Activated T-cell treated with anti-CD3 and anti-CD28 coated beads for 24 hours (primary cell): Measurements from ENCODE around the gene NR5A2.

ENCODE experiments used
- DNase-seq: peaks from one replicate; pipeline ENCODE4 v3.0.0-alpha.2; 2020; ENCODE audit warnings: low read depth

Gene NR5A2

GRCh38 chr1:200073286-200073637 lies 45.8 kb downstream of the NR5A2 start:
- DNase-seq, result no peak

DNA sequence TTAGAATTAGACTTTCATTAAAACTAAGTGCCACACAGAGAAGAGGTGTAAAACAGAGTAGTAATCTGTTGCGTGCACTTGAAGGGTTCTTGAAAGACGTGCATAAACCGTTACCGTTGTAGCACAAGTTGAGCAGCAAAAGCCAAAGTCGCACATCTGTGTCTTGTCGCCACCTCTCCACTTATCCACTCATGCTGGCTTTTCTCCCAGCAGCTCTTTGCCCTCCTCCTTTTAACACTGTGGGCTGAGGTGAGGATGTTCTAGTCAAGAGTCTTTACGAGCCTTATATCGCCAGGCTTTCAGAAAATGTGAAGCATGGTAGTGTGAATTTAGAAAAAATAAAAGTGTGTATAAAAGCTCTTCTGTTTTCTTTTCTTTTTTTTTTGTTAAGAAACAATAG lies 48.0 kb downstream of the NR5A2 start:
- no peak for DNase-seq

- no peak for DNase-seq
Observed at GRCh38 chr1:200075938-200076546, 48.5 kb downstream of the NR5A2 start.

DNA sequence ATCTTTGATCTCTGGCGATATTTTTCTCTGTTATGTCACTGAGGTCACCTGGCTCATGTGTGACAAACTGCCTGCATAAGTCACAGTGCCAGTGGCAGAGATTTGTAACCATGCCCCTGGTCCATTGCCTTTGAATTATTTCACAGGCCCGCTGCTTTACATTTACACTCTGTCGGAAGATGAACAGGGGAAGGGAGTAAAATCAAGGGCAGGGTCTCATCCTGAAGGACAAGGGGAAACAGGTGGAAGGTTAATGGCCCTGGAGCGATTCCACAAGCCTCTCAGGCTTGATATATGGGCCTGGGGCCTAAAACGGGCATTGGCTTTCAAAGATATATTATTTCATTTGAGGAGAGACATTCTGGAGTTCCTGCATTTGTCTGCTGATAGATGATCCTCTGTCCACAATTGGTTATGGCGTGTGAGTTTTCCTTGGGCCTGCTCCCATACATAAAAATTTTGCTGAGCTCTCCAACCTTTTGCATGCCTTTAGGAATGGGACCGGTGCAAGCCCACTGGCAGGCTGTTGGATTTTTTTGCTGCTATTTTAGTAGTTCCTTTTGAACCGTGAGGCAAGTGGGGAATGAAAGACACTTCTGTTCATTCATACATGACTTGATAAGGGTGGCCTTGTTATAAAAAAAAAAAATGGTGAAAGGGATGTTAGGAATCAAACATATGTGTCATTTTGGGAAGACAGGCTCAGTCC lies 51.9 kb downstream of the NR5A2 start:
- no peak for DNase-seq

GRCh38 chr1:200081151-200081968 lies 53.9 kb downstream of the NR5A2 start:
- no peak for DNase-seq

DNA sequence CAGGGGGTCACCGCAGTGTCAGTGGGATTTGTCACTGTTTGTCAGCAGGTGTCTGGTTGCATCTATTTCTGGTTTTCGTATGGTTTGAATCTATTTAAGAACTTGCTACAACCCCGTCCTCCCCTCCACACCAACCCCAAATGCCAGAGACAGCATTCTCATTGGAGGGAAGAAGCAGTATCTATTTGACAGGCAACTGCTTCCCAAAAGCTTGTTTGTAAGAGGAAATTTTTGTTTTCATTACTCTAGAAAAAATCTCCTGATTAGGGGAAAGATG lies 54.4 kb downstream of the NR5A2 start:
- DNase-seq, result no peak

GRCh38 chr1:200082329-200082728 lies 54.8 kb downstream of the NR5A2 start:
- DNase-seq, result no peak

DNA sequence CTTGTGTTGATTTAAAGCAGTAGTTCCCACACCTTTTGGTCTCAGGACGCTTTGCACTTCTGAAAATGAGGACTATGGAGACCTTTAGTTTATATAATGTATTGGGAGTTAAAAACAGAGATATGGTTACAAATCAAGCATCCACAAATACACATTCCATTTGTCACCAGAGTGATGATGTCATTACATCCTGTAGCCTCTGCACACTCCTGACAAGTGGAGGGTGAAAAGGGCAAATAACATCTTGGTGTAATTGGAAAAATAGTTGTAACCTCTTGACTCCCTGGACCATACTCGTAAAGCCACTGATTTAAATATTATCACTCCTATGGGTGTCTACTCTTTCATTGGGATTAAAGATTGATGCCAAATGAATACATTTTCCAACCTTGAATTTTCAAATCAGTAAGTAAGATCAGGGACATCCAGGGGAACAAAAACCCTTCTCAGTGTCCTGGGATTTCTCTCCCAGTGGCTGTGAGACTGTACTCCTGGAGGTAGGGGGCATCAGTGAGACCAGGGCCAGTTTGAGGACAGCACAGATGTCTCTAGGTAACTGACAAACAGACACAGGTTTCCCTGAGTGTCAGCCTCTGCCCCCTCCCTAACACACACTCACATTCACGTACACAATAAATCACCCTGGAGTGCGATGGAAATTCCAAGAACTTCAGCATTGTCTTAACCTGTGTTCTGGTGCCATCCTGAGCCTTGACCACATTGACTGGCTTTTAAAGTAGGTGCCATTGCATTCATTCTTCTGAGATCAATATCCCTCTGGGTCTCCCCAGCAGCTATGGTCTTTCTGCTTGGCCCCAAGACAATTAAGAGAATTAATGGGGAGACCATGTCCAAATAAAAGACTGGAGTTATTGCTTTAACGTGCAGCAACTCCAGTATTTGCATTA lies 63.0 kb downstream of the NR5A2 start:
- no peak for DNase-seq

DNA sequence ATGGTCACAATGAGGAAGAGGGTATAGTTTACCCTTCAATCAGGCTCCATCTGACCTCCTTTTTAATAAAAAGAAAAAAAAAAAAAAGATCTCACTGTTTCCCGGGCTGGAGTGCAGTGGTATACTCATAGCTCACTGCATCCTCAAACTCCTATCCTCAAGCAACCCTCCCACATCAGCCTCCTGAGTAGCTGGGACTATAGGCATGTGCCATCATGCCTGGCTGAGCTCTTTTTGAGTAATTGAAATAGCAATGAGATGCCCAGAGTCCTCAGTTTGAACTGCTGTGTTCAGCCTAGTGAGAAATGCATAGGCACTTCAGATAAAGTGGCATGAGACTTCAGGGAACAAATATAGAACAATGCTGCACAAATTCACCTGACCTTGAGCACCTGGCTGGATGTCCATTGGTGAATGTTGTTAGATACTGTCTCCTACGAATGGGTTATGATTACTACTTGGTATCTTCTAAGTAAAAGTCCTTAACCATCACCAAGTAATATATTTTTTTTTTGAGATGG lies 67.6 kb downstream of the NR5A2 start:
- DNase-seq, result no peak

DNA sequence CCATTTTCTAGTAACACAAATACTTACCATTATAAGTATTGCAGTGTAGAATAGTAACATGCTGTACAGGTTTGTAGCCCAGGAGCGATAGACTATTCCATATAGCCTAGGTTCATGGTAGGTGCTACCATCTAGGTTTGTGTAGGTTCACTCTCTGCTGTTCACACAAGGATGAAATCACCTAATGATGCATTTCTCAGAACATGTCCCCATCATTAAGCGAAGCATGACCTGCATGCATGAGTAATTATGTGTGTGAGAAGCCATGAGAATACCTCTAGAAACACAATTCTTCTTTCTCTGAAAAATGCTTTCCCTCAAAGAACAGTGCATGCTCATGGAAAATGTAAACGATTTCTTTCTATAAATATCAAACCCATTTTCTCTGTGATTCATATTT lies 69.3 kb downstream of the NR5A2 start:
- no peak for DNase-seq

GRCh38 chr1:200099040-200099439 lies 71.5 kb downstream of the NR5A2 start:
- no peak for DNase-seq

GRCh38 chr1:200103966-200104583 lies 76.6 kb downstream of the NR5A2 start:
- DNase-seq, result no peak

- no peak for DNase-seq
Observed at GRCh38 chr1:200107004-200107470, 79.5 kb downstream of the NR5A2 start.

- no peak for DNase-seq
Observed at GRCh38 chr1:200108659-200109058, 81.1 kb downstream of the NR5A2 start.

- DNase-seq, result no peak
Observed at GRCh38 chr1:200112290-200112689, 84.8 kb downstream of the NR5A2 start.

- no peak for DNase-seq
Observed at GRCh38 chr1:200115532-200115931, 88.0 kb downstream of the NR5A2 start.

DNA sequence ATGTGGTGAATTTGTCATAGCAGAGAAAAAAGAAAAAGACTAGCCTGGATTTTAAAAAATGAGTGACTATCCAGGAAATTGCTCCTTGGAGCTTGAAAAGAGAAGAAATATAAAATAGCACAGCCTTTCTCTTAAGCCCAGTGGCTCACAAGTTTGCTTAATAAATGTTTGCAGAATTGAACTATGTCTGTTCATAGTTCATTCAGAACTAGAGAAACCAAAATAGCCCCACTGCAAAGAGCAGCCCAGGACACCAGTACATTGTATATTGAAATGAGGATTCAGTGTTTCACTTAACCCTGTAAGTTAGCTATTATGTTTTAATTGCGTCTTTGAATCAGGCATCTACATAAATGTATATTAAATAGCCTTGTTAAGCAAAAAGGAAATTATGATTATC lies 88.8 kb downstream of the NR5A2 start:
- DNase-seq, result no peak

- DNase-seq, result no peak
Observed at GRCh38 chr1:200118779-200119505, 91.4 kb downstream of the NR5A2 start.

DNA sequence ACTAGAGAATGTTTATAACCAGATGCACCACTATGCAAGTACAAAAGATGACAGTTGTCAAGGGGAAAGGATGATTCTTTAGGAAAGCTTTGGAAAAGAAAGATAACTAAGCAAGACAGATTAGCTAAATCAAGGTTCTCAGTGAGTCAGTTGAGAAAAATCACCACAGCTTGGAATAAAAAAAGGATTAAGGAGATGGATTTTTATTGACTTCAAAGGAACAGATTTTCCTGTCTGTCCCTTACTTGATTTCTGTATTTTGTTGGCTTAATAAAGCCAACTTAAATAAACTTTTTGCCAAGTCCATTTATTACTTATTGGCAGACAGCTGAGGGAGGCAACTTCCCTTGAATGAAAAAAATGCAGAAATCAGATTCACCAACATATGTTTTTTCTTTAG lies 93.9 kb downstream of the NR5A2 start:
- DNase-seq, result no peak

DNA sequence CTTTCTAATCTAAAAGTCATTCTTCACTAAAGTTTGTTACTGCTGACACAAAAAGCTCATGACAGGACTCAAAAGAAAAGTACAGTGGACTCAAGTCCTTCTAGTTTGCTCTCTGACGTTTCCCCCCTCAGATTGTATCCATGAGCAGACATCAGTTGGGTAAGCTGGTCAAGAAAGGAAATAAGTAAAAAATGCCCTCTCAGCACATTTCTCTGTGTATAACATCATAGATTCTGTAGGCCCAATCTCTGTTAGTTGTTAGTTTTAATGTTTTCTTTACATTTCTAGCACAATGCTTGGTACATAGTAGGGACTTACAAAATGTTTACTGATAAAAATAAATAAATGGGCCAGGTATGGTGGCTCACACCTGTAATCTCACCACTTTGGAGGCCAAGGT lies 96.8 kb downstream of the NR5A2 start:
- no peak for DNase-seq

DNA sequence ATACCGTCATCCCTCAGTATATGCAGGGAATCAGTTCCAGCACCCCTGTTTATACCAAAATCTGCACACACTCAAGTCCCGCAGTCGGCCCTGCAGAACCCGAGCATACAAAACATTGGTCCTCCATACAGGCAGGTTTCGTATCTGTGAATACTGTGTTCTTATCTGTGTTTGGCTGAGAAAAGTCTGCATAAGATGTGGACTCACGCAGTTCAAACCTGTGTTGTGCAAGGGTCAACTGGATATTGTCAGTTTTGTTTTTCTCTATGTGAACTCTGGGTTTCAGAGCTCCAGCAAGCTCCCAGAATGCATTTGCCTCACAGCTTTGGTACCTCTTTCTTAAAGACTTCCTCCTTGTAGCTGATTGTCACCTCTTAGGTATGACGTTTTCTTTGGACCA lies 100.6 kb downstream of the NR5A2 start:
- DNase-seq, result no peak
